IMR-90 (cell line): Measurements from ENCODE around the gene EP300. TPM values are rescaled to one million over a fixed set of nuclear protein-coding genes. Genes with fewer than 3 reads are reported as not detected.

Source experiments
- ATAC-seq: fragments of 200-7000 bp; cut with Tn5 transposase; 2 replicates; pipeline ENCODE4 v1.9.1; 2020; ENCODE audit warnings: low read depth, mild to moderate bottlenecking, moderate library complexity
- BruUV-seq: library from RNA; stranded (reverse); fragments of 400-500 nt; replicated peaks from 2 replicates; lab custom pipeline; 2021; lab: Mats Ljungman, UMichigan
- CTCF ChIA-PET: fragments of 300-600 bp; formaldehyde crosslinking; extraction: SDS; loops from one replicate; lab custom pipeline; 2021; ENCODE audit warnings: antibody characterized with exemption; lab: Yijun Ruan, JAX
- POLR2A ChIA-PET: fragments of 300-600 bp; sonication (Branson Sonifier 250); formaldehyde crosslinking; loops from one replicate; lab custom pipeline; 2022; ENCODE audit warnings: antibody characterized with exemption; ENCODE audit not compliant: unreplicated experiment; lab: Charles Lee
- DNase-seq: peaks from one replicate; pipeline ENCODE4 v3.0.0; 2013
- H2AFZ ChIP-seq: replicated peaks from 2 replicates; pipeline ENCODE3; 2013; ENCODE audit warnings: low read length, mild to moderate bottlenecking; ENCODE audit not compliant: poor library complexity
- H2AK5ac ChIP-seq: 2 replicates; pipeline ENCODE4 v1.6.1; 2013; ENCODE audit warnings: low read depth, low read length, inconsistent platforms
- H2AK9ac ChIP-seq: replicated peaks from 2 replicates; pipeline ENCODE3; 2013; ENCODE audit warnings: mild to moderate bottlenecking, low read depth, low read length, moderate library complexity; ENCODE audit not compliant: poor library complexity
- H2BK120ac ChIP-seq: 2 replicates; pipeline ENCODE4 v1.6.1; 2013; ENCODE audit warnings: low read depth, low read length, inconsistent platforms
- H2BK15ac ChIP-seq: 3 replicates; pipeline ENCODE4 v1.6.1; 2013; ENCODE audit warnings: low read depth, low read length, inconsistent platforms
- H2BK20ac ChIP-seq: 2 replicates; pipeline ENCODE4 v1.6.1; 2013; ENCODE audit warnings: low read depth, mild to moderate bottlenecking, inconsistent platforms, low read length, moderate library complexity
- H2BK5ac ChIP-seq: 2 replicates; pipeline ENCODE4 v1.6.1; 2013; ENCODE audit warnings: mild to moderate bottlenecking, low read depth, low read length, inconsistent platforms; ENCODE audit not compliant: poor library complexity, severe bottlenecking
- H3K14ac ChIP-seq: replicated peaks from 2 replicates; pipeline ENCODE4 v1.6.1; 2013; ENCODE audit warnings: low read depth, low read length, inconsistent platforms
- H3K18ac ChIP-seq: 2 replicates; pipeline ENCODE4 v1.6.1; 2013; ENCODE audit warnings: low read depth, low read length, control low read depth
- H3K23ac ChIP-seq: 2 replicates; pipeline ENCODE4 v1.6.1; 2013; ENCODE audit warnings: low read depth, low read length, inconsistent platforms
- H3K27ac ChIP-seq: 2 replicates; pipeline ENCODE4 v1.5.1; 2013; ENCODE audit warnings: mild to moderate bottlenecking, control low read depth, low read length; ENCODE audit not compliant: insufficient read depth
- H3K27me3 ChIP-seq: 2 replicates; pipeline ENCODE4 v1.6.1; 2013; ENCODE audit warnings: low read length; ENCODE audit not compliant: control insufficient read depth, insufficient read depth
- H3K36me3 ChIP-seq: 2 replicates; pipeline ENCODE4 v1.6.1; 2013; ENCODE audit warnings: low read length, mixed read lengths; ENCODE audit not compliant: control insufficient read depth, insufficient read depth
- H3K4ac ChIP-seq: 2 replicates; pipeline ENCODE4 v1.6.1; 2013; ENCODE audit warnings: low read depth, low read length, inconsistent platforms
- H3K4me1 ChIP-seq: 2 replicates; pipeline ENCODE4 v1.6.1; 2013; ENCODE audit warnings: low read length, mixed read lengths; ENCODE audit not compliant: control insufficient read depth, insufficient read depth
- H3K4me2 ChIP-seq: 2 replicates; pipeline ENCODE4 v1.6.1; 2013; ENCODE audit warnings: low read depth, mild to moderate bottlenecking, control low read depth, low read length, moderate library complexity
- H3K4me3 ChIP-seq: 2 replicates; pipeline ENCODE4 v1.5.1; 2013; ENCODE audit warnings: low read depth, mild to moderate bottlenecking, control low read depth, low read length, moderate library complexity; ENCODE audit not compliant: insufficient read depth
- H3K56ac ChIP-seq: 2 replicates; pipeline ENCODE4 v1.6.1; 2013; ENCODE audit warnings: low read length, inconsistent platforms; ENCODE audit not compliant: insufficient read depth; ENCODE audit errors: extremely low read depth
- H3K79me1 ChIP-seq, 2 experiments: 2 replicates each; pipeline ENCODE4 v1.6.1; 2013; ENCODE audit warnings: low read length in 2 of 2, inconsistent platforms in 1 of 2, low read depth in 1 of 2
- H3K9ac ChIP-seq: 2 replicates; pipeline ENCODE4 v1.6.1; 2013; ENCODE audit warnings: low read depth, low read length, control low read depth
- H3K9me1 ChIP-seq: 2 replicates; pipeline ENCODE4 v1.6.1; 2013; ENCODE audit warnings: low read length, inconsistent platforms; ENCODE audit not compliant: insufficient read depth
- H3K9me3 ChIP-seq: 2 replicates; pipeline ENCODE4 v1.6.1; 2013; ENCODE audit warnings: low read length; ENCODE audit not compliant: control insufficient read depth, insufficient read depth
- H4K20me1 ChIP-seq: 2 replicates; pipeline ENCODE4 v1.6.1; 2013; ENCODE audit warnings: low read length, inconsistent platforms; ENCODE audit not compliant: insufficient read depth
- H4K5ac ChIP-seq: 2 replicates; pipeline ENCODE4 v1.6.1; 2013; ENCODE audit warnings: mild to moderate bottlenecking, low read depth, low read length, control low read depth
- H4K8ac ChIP-seq, 2 experiments: 2 replicates each; pipeline ENCODE4 v1.6.1; 2013; ENCODE audit warnings: low read depth in 2 of 2, low read length in 2 of 2, control low read depth in 1 of 2, inconsistent platforms in 1 of 2
- H4K91ac ChIP-seq: 2 replicates; pipeline ENCODE4 v1.6.1; 2013; ENCODE audit warnings: low read depth, low read length, inconsistent platforms; ENCODE audit not compliant: insufficient read depth
- BHLHE40 ChIP-seq: fragments of 150-350 bp; IDR thresholded peaks from 2 replicates; pipeline ENCODE4 v1.6.1; 2016; ENCODE audit warnings: mild to moderate bottlenecking, low read depth, low read length
- CEBPB ChIP-seq: IDR thresholded peaks from 2 replicates; pipeline ENCODE4 v1.6.1; 2012; ENCODE audit warnings: low read depth, low read length, improper control_type of control experiment
- CHD1 ChIP-seq: IDR thresholded peaks from 2 replicates; pipeline ENCODE4 v1.6.1; 2012; ENCODE audit warnings: low read depth, low read length, improper control_type of control experiment
- FOS ChIP-seq: fragments of 150-350 bp; IDR thresholded peaks from 2 replicates; pipeline ENCODE4 v1.6.1; 2016; ENCODE audit warnings: low read depth, low read length
- MAFK ChIP-seq: IDR thresholded peaks from 2 replicates; pipeline ENCODE4 v1.6.1; 2012; ENCODE audit warnings: low read depth, low read length, improper control_type of control experiment
- MAZ ChIP-seq: IDR thresholded peaks from 2 replicates; pipeline ENCODE4 v1.6.1; 2012; ENCODE audit warnings: low read depth, mild to moderate bottlenecking, low read length, improper control_type of control experiment, moderate library complexity, borderline replicate concordance
- MXI1 ChIP-seq: IDR thresholded peaks from 2 replicates; pipeline ENCODE4 v1.6.1; 2012; ENCODE audit warnings: low read depth, mild to moderate bottlenecking, low read length, moderate library complexity, borderline replicate concordance
- NFE2L2 ChIP-seq: fragments of 150-350 bp; IDR thresholded peaks from 2 replicates; pipeline ENCODE4 v1.6.1; 2016; ENCODE audit warnings: low read depth, mild to moderate bottlenecking, low read length
- POLR2A ChIP-seq: IDR thresholded peaks from 2 replicates; pipeline ENCODE4 v1.6.1; 2012; ENCODE audit warnings: mild to moderate bottlenecking, low read depth, low read length
- RAD21 ChIP-seq: IDR thresholded peaks from 2 replicates; pipeline ENCODE4 v1.6.1; 2012; ENCODE audit warnings: low read length, improper control_type of control experiment
- RCOR1 ChIP-seq: IDR thresholded peaks from 2 replicates; pipeline ENCODE4 v1.6.1; 2012; ENCODE audit warnings: mild to moderate bottlenecking, low read length, improper control_type of control experiment; ENCODE audit not compliant: insufficient replicate concordance
- RFX5 ChIP-seq: IDR thresholded peaks from 2 replicates; pipeline ENCODE4 v1.8.0; 2012; ENCODE audit warnings: low read depth, mild to moderate bottlenecking, low read length, moderate library complexity
- SMC3 ChIP-seq: fragments of 150-350 bp; IDR thresholded peaks from 2 replicates; pipeline ENCODE4 v1.6.1; 2016; ENCODE audit warnings: low read depth, mild to moderate bottlenecking, antibody characterized with exemption, low read length, moderate library complexity
- USF2 ChIP-seq: fragments of 150-350 bp; IDR thresholded peaks from 2 replicates; pipeline ENCODE4 v1.6.1; 2017; ENCODE audit warnings: mild to moderate bottlenecking, antibody characterized with exemption, low read length, low read depth
- WGBS, 2 experiments: methylation state at CpG; one replicate each; pipeline versions ENCODE4 v1.1.5 to v1.1.7; 2013; ENCODE audit warnings: missing lambda C conversion rate in 2 of 2; ENCODE audit not compliant: insufficient read length in 1 of 2; ENCODE audit errors: extremely low coverage in 2 of 2; 5-methylcytosine and 5-hydroxymethylcytosine counted together
- dilution Hi-C: fragments of 300-500 bp; cut with HindIII; formaldehyde crosslinking; loops from one replicate; pipeline ENCODE4 v1.14.3; 2018; ENCODE audit warnings: low sequenced_read_pairs; ENCODE audit not compliant: unreplicated experiment
- in situ Hi-C: fragments of 300-500 bp; cut with MboI; formaldehyde crosslinking; loops from 3 replicates; pipeline ENCODE4 v1.14.3; 2019; ENCODE audit warnings: low sequenced_read_pairs, inconsistent platforms, mixed read lengths
- intact Hi-C: fragments of 100-400 bp; cut with micrococcal nuclease; formaldehyde crosslinking; loops from 2 replicates; pipeline ENCODE4 v1.10.0; 2022
- polyA plus RNA-seq, 3 experiments: library from polyadenylated mRNA; depleted of rRNA; stranded (reverse); fragments of >200 nt; gene quantifications; 2 replicates each; pipeline ENCODE4 v1.2.3, GENCODE V29; 2012; ENCODE audit warnings: low replicate concordance in 1 of 3
- total RNA-seq: library from RNA; depleted of rRNA; stranded (reverse); fragments of >200 nt; gene quantifications from 2 replicates; pipeline ENCODE4 v1.2.3, GENCODE V29; 2012

Gene EP300
- total and polyA plus RNA-seq, 2 of the 4 experiments (the other 2 are of a cell fraction) = 23.3 to 27.4 TPM

GRCh38 chr22:41123151-41123550 is 30.8 kb downstream of the EP300 start:
- H2AFZ ChIP-seq = no peak overlapping the region
- H4K91ac ChIP-seq = no peak overlapping the region
- BruUV-seq = no TSS peak
- no peak overlapping the region for H3K27ac ChIP-seq
- DNase-seq (peak; percentile 20), ATAC-seq (no peak)
- intact Hi-C loops (loop anchor here (10.0 kb wide), 1 partner anchor 198 kb away; no protein-coding TSS in a partner anchor), in situ Hi-C loops (no loop called here), dilution Hi-C loops (no loop called here)
- no peak overlapping the region for H2BK15ac ChIP-seq
- no peak overlapping the region for H3K56ac ChIP-seq
- no peaks in the 10 kb centered on the region for H3K9me3 ChIP-seq
- ChIA-PET POLR2A (no interaction called here), CTCF (no interaction called here)
- no peak overlapping the region for H2BK20ac ChIP-seq
- no peak overlapping the region for H3K14ac ChIP-seq
- peaks cover 54% of the 10 kb centered on the region for H4K20me1 ChIP-seq
- H2BK120ac ChIP-seq = no peak overlapping the region
- H3K9me1 ChIP-seq = peaks cover 18% of the 10 kb centered on the region
- H3K18ac ChIP-seq = no peak overlapping the region
- TF ChIP-seq RCOR1 = no peak
- TF ChIP-seq POLR2A = no peak
- no peak for TF ChIP-seq CEBPB
- no peak for TF ChIP-seq CHD1
- no peak for TF ChIP-seq BHLHE40
- TF ChIP-seq MAFK = no peak
- no peak for TF ChIP-seq RFX5
- no peak for TF ChIP-seq RAD21
- TF ChIP-seq SMC3 = no peak
- TF ChIP-seq MXI1 = no peak
- no peak for TF ChIP-seq USF2
- TF ChIP-seq FOS = no peak
- TF ChIP-seq NFE2L2 = no peak
- no peak for TF ChIP-seq MAZ
- no peak overlapping the region for H4K5ac ChIP-seq
- H3K23ac ChIP-seq = no peak overlapping the region
- no peak overlapping the region for H3K4ac ChIP-seq
- no peak overlapping the region for H3K4me2 ChIP-seq
- 43% methylated on average over 1 of the region's 2 CpGs; no CpG with 5 or more reads in 1 of the 2 experiments for WGBS, 2 experiments
- peak overlapping the region in 1 of 2 experiments; percentile 9; a peak in 1 of 4 replicates for H4K8ac ChIP-seq
- H2AK9ac ChIP-seq = no peak overlapping the region
- H3K27me3 ChIP-seq = no peaks in the 10 kb centered on the region
- H3K4me1 ChIP-seq = no peaks in the 10 kb centered on the region; the same call in 1 of the 2 replicates
- H2BK5ac ChIP-seq = peak overlapping the region; percentile 56
- H3K4me3 ChIP-seq = no peak overlapping the region
- H2AK5ac ChIP-seq = no peak overlapping the region
- no peak overlapping the region for H3K9ac ChIP-seq
- peaks cover 47 to 73% of the 10 kb centered on the region in 2 experiments for H3K79me1 ChIP-seq
- H3K36me3 ChIP-seq = peaks cover 37% of the 10 kb centered on the region
